HCEC 1CT (cell line): ENCODE results near the gene UBE2G2.

Experiments used
- DNase-seq: peaks from one replicate; pipeline ENCODE4 v3.0.0-alpha.2; 2017

Gene UBE2G2

DNA sequence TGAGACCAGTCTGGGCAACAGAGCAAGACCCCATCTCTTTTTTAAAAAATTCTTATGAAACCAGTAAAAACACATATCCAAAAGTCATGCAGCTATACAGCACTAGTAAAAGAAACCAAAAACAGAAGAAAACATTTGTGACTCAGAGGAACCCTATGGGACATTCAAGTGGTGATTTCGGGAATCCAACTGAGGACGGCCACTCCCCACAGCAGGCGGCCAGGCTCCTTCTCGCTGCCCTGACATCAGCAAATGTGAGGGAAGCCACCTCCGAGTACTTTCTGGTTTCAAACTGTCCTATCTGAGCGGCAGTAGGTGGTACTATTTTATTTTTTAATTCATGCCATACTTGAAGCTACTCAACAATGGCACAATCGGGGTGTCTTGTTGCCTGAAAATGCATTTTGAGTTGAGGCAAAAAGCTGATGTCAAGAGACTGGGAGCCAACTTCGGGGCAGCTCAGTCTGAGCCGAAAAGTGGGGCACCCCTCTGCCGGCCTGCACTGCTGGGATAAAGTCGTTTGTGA is 12.9 kb upstream of the UBE2G2 start:
- no peak for DNase-seq

DNA sequence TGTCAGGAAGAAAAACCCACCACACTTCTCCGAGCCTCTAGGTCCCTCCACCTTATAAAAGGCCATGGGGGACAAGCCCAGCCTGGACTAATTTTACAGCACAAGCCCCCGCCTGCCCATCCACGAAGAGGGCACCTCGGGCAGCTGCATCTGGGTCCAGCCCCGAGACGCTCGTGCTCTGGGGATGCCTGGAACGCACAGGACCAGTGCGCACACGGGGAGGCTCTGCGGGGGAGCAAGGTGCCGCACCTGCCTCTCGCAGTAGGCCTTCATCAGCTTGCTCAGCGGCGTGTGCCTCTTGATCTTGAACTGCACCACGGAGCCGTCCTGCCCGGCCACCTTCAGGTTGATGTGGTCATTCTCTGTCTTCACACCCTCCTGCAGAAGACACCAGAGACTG is 12.1 kb upstream of the UBE2G2 start:
- no peak for DNase-seq

GRCh38 chr21:44813149-44813548 is 11.5 kb upstream of the UBE2G2 start:
- no peak for DNase-seq

- no peak for DNase-seq
Measured at GRCh38 chr21:44812640-44813039, 11.0 kb upstream of the UBE2G2 start.

- DNase-seq = no peak
Measured at GRCh38 chr21:44810779-44811178, 9.2 kb upstream of the UBE2G2 start.

- no peak for DNase-seq
Measured at GRCh38 chr21:44805859-44806258, 4.2 kb upstream of the UBE2G2 start.

GRCh38 chr21:44805226-44805625 is 3.6 kb upstream of the UBE2G2 start:
- no peak for DNase-seq

- DNase-seq = no peak
Measured at GRCh38 chr21:44804762-44805161, 3.1 kb upstream of the UBE2G2 start.

GRCh38 chr21:44803651-44804050 is 2.0 kb upstream of the UBE2G2 start:
- no peak for DNase-seq

GRCh38 chr21:44802396-44803153 is 955 bp upstream of the UBE2G2 start:
- DNase-seq = peak; percentile 33

GRCh38 chr21:44800971-44801467 is 601 bp downstream of the UBE2G2 start:
- peak; percentile 40 for DNase-seq

DNA sequence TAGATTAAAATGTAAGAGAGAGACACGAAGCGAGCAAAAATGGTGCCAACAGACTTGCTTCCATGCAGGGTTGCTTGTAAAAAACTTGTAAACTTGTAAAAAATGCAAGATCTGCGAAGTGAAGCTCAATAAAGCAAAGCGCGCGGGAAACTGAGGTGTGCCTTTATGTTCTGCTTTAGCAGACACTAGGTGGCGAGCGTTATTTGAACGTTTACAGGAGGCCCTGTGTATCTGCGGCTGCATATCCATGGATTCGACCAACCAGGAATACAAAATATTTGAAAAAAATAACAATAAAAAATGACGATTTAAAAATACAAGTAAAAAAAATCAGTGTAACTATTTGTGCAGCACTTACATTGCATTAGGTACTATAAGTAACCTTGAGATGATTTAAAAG is 1.5 kb downstream of the UBE2G2 start:
- DNase-seq = peak; percentile 18

DNA sequence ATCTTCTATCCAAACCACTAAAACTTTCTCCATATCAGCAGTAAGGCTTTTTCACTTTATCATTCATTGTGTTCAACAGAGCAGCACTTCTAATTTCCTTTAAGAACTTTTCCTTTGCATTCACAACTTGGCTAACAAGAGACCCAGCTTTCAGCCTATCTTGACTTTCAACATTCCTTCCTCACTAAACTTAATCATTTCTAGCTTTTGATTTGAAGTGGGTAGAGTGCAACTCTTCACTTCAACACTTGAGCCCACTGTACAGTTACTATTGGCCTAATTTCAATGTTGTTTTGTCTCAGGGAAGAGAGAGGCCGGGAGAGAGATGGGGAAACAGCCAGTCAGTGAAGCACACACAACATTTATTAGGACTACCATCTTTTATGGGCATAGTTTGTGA is 2.0 kb downstream of the UBE2G2 start:
- DNase-seq = no peak

GRCh38 chr21:44797775-44798174 is 3.8 kb downstream of the UBE2G2 start:
- DNase-seq = no peak

DNA sequence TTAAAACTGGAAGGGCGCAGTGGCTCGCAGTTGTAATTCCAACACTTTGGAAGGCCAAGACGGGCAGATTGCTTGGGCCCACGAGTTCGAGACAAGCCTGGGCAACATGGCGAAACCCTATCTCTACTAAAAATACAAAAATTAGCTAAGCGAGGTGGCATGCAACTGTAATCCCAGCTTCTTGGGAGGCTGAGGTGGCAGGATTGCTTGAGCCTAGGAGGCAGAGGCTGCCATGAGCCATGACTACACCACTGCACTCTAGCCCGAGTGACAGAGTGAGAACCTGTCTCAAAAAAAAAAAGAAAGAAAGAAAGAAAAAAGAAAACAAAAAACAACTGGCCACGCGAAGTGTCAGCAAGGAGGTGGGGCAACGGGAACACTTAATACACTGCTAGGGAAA is 6.3 kb downstream of the UBE2G2 start:
- no peak for DNase-seq

GRCh38 chr21:44793592-44794374 is 7.8 kb downstream of the UBE2G2 start:
- DNase-seq = no peak

DNA sequence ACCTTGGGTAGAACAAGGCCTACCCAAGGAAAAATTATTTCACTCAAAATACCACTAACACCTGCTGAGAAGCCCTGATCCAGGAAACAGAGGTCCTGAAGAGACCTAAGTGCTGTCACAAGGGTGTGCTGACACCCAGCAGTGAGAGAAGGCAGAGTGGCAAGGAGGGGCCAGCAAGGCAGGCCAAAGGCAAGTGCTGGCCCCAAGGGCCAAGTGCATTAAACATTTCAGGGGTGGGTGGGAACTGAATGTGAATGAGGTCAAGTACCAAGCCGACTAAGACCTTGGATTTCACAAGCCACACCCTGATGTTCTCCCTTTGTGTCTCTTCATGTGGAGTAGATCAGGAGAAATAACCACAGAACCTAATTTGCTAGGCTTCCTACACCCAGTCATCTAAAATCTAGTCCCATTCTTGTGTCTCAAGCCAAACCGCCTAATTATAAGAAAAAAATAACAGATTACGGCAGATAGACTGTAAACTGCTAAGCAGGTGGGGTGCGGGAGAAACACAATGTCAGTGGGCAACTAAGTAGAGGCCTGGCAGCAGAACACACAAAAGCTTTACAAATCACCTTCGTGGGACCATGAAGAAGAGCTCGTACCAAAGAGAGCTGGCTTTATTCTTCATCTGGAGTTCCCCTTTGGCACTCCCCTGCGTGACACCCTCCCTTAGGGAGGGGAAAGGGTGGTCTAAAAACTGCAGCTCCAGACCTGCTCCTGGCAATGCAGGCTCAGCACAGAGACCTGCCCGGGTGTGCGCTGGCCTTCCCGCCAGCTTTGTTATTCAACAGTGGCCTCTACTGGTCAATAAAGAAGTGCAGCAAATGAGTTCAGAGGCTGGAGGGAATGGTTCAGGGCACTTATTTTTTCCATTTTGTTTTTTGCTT is 8.7 kb downstream of the UBE2G2 start:
- peak; percentile 55 for DNase-seq

GRCh38 chr21:44791993-44792392 is 9.6 kb downstream of the UBE2G2 start:
- no peak for DNase-seq

- no peak for DNase-seq
Measured at GRCh38 chr21:44791246-44791645, 10.4 kb downstream of the UBE2G2 start.

- DNase-seq = no peak
Measured at GRCh38 chr21:44790368-44790767, 11.3 kb downstream of the UBE2G2 start.

- peak; percentile 41 for DNase-seq
Measured at GRCh38 chr21:44789880-44790279, 11.7 kb downstream of the UBE2G2 start.

GRCh38 chr21:44785620-44786335 is 15.8 kb downstream of the UBE2G2 start:
- DNase-seq = no peak
